H9 (cell line): ENCODE measurements around the gene PIP5K1C. TPM values are rescaled to one million over a fixed set of nuclear protein-coding genes. Genes with fewer than 3 reads are reported as not detected.

Experiments used
- DNase-seq: peaks from one replicate; pipeline ENCODE4 v3.0.0-alpha.2; 2017
- H2AFZ ChIP-seq: one replicate; pipeline ENCODE4 v1.6.1; 2013; ENCODE audit warnings: mild to moderate bottlenecking, low read length, control low read depth, moderate library complexity
- H2AK5ac ChIP-seq: 2 replicates; pipeline ENCODE4 v1.6.1; 2013; ENCODE audit warnings: low read length, control low read depth, mixed read lengths; ENCODE audit not compliant: insufficient read length
- H2BK120ac ChIP-seq: one replicate; pipeline ENCODE4 v1.6.1; 2013; ENCODE audit warnings: low read depth, mild to moderate bottlenecking, low read length, control low read depth, inconsistent platforms; ENCODE audit not compliant: poor library complexity, severe bottlenecking
- H2BK12ac ChIP-seq: 2 replicates; pipeline ENCODE4 v1.6.1; 2013; ENCODE audit warnings: low read length, control low read depth, mixed read lengths, low read depth; ENCODE audit not compliant: insufficient read length
- H2BK15ac ChIP-seq: 2 replicates; pipeline ENCODE4 v1.6.1; 2013; ENCODE audit warnings: low read depth, low read length, control low read depth
- H2BK20ac ChIP-seq: one replicate; pipeline ENCODE4 v1.6.1; 2013; ENCODE audit warnings: low read depth, mild to moderate bottlenecking, low read length, control low read depth, inconsistent platforms; ENCODE audit not compliant: poor library complexity, severe bottlenecking
- H2BK5ac ChIP-seq: 2 replicates; pipeline ENCODE4 v1.6.1; 2013; ENCODE audit warnings: low read length, control low read depth, mixed read lengths; ENCODE audit not compliant: insufficient read length
- H3K14ac ChIP-seq: 2 replicates; pipeline ENCODE4 v1.6.1; 2013; ENCODE audit warnings: low read length, control low read depth; ENCODE audit not compliant: insufficient read depth
- H3K18ac ChIP-seq: 2 replicates; pipeline ENCODE4 v1.6.1; 2013; ENCODE audit warnings: low read depth, mild to moderate bottlenecking, mixed read lengths, low read length, control low read depth; ENCODE audit not compliant: insufficient read length
- H3K23ac ChIP-seq: 2 replicates; pipeline ENCODE4 v1.6.1; 2013; ENCODE audit warnings: low read length, control low read depth, mixed read lengths, low read depth; ENCODE audit not compliant: insufficient read length
- H3K23me2 ChIP-seq: 2 replicates; pipeline ENCODE4 v1.6.1; 2013; ENCODE audit warnings: low read depth, mild to moderate bottlenecking, mixed read lengths, low read length, control low read depth; ENCODE audit not compliant: insufficient read length, poor library complexity, severe bottlenecking
- H3K27ac ChIP-seq: 2 replicates; pipeline ENCODE4 v1.5.1; 2013; ENCODE audit warnings: low read length, control low read depth, mixed read lengths, low read depth; ENCODE audit not compliant: insufficient read length
- H3K27me3 ChIP-seq: 2 replicates; pipeline ENCODE4 v1.6.1; 2013; ENCODE audit warnings: low read length, control low read depth, inconsistent platforms; ENCODE audit not compliant: insufficient read depth
- H3K4ac ChIP-seq: 2 replicates; pipeline ENCODE4 v1.6.1; 2013; ENCODE audit warnings: low read depth, mild to moderate bottlenecking, control low read depth, inconsistent platforms, low read length, moderate library complexity
- H3K4me1 ChIP-seq: 2 replicates; pipeline ENCODE4 v1.6.1; 2013; ENCODE audit warnings: low read length, control low read depth, inconsistent platforms; ENCODE audit not compliant: insufficient read depth
- H3K4me2 ChIP-seq: 2 replicates; pipeline ENCODE4 v1.6.1; 2013; ENCODE audit warnings: low read length, control low read depth, mixed read lengths; ENCODE audit not compliant: insufficient read length, insufficient read depth
- H3K56ac ChIP-seq: 2 replicates; pipeline ENCODE4 v1.6.1; 2013; ENCODE audit warnings: low read depth, mild to moderate bottlenecking, mixed read lengths, low read length, control low read depth; ENCODE audit not compliant: insufficient read length
- H3K79me1 ChIP-seq: 2 replicates; pipeline ENCODE4 v1.6.1; 2013; ENCODE audit warnings: low read depth, mild to moderate bottlenecking, moderate library complexity, low read length, control low read depth, inconsistent platforms; ENCODE audit not compliant: insufficient read depth, poor library complexity, severe bottlenecking
- H3K79me2 ChIP-seq: 2 replicates; pipeline ENCODE4 v1.6.1; 2013; ENCODE audit warnings: low read length, control low read depth, inconsistent platforms; ENCODE audit not compliant: insufficient read depth
- H3K9ac ChIP-seq: 2 replicates; pipeline ENCODE4 v1.6.1; 2013; ENCODE audit warnings: low read length, control low read depth, mixed read lengths; ENCODE audit not compliant: insufficient read length; ENCODE audit errors: extremely low read depth
- H3K9me3 ChIP-seq: one replicate; pipeline ENCODE4 v1.6.1; 2013; ENCODE audit warnings: low read depth, low read length, inconsistent platforms; ENCODE audit not compliant: control insufficient read depth
- H3T11ph ChIP-seq: one replicate; pipeline ENCODE4 v1.6.1; 2013; ENCODE audit warnings: mild to moderate bottlenecking, low read length, control low read depth, inconsistent platforms
- H4K20me1 ChIP-seq: one replicate; pipeline ENCODE4 v1.6.1; 2013; ENCODE audit not compliant: control insufficient read depth, insufficient read length, insufficient read depth
- H4K5ac ChIP-seq: 2 replicates; pipeline ENCODE4 v1.6.1; 2013; ENCODE audit warnings: low read depth, mild to moderate bottlenecking, mixed read lengths, low read length, control low read depth; ENCODE audit not compliant: insufficient read length
- H4K8ac ChIP-seq: replicated peaks from 2 replicates; pipeline ENCODE4 v1.6.1; 2013; ENCODE audit warnings: low read length, control low read depth, mixed read lengths, low read depth; ENCODE audit not compliant: insufficient read length
- H4K91ac ChIP-seq: 2 replicates; pipeline ENCODE4 v1.6.1; 2013; ENCODE audit warnings: low read depth, mild to moderate bottlenecking, moderate library complexity, mixed read lengths, low read length, control low read depth; ENCODE audit not compliant: insufficient read length
- H3K27ac Mint-ChIP-seq, 3 experiments: 2 replicates in 2 of 3; 3 replicates in 1 of 3; pipeline ENCODE4 v1.8.0; 2020 to 2021; ENCODE audit warnings: mixed read lengths in 3 of 3, mild to moderate bottlenecking in 1 of 3, moderate library complexity in 1 of 3
- H3K27me3 Mint-ChIP-seq: 2 replicates; pipeline ENCODE4 v1.8.0; 2021; ENCODE audit warnings: low read depth, mild to moderate bottlenecking, moderate library complexity, mixed read lengths
- H3K36me3 Mint-ChIP-seq, 3 experiments: 2 replicates in 2 of 3; 3 replicates in 1 of 3; pipeline ENCODE4 v1.8.0; 2020 to 2021; ENCODE audit warnings: low read depth in 3 of 3, mixed read lengths in 3 of 3; ENCODE audit not compliant: insufficient read depth in 1 of 3
- H3K4me1 Mint-ChIP-seq, 2 experiments: 2 replicates each; pipeline ENCODE4 v1.8.0; 2020; ENCODE audit warnings: mixed read lengths in 2 of 2
- H3K4me3 Mint-ChIP-seq, 2 experiments: 2 replicates in 1 of 2; 3 replicates in 1 of 2; pipeline ENCODE4 v1.8.0; 2020 to 2021; ENCODE audit warnings: mild to moderate bottlenecking in 2 of 2, mixed read lengths in 2 of 2, moderate library complexity in 1 of 2
- H3K9me3 Mint-ChIP-seq, 2 experiments: 2 replicates in 1 of 2; 3 replicates in 1 of 2; pipeline ENCODE4 v1.8.0; 2020; ENCODE audit warnings: mild to moderate bottlenecking in 2 of 2, mixed read lengths in 2 of 2, moderate library complexity in 1 of 2
- WGBS: extraction: QIAGEN DNeasy Blood & Tissue Kit; methylation state at CpG from one replicate; pipeline ENCODE4 v1.1.7; 2013; ENCODE audit warnings: missing lambda C conversion rate, low lambda C conversion rate, mixed read lengths; ENCODE audit not compliant: insufficient read length; ENCODE audit errors: extremely low coverage; 5-methylcytosine and 5-hydroxymethylcytosine counted together
- total RNA-seq: library from RNA; stranded (reverse); gene quantifications from 2 replicates; pipeline ENCODE4 v1.2.1, GENCODE V29; 2021
- TF ChIP-seq, protein P1 (sequence below): fragments of 200-600 bp; sonication (generic); conservative IDR thresholded peaks from 3 replicates; pipeline ENCODE4 v1.8.0; 2021; ENCODE audit warnings: antibody characterized with exemption, mild to moderate bottlenecking

Gene PIP5K1C
- total RNA-seq, 1 experiment from 2014 or later, result 41.7 TPM

DNA sequence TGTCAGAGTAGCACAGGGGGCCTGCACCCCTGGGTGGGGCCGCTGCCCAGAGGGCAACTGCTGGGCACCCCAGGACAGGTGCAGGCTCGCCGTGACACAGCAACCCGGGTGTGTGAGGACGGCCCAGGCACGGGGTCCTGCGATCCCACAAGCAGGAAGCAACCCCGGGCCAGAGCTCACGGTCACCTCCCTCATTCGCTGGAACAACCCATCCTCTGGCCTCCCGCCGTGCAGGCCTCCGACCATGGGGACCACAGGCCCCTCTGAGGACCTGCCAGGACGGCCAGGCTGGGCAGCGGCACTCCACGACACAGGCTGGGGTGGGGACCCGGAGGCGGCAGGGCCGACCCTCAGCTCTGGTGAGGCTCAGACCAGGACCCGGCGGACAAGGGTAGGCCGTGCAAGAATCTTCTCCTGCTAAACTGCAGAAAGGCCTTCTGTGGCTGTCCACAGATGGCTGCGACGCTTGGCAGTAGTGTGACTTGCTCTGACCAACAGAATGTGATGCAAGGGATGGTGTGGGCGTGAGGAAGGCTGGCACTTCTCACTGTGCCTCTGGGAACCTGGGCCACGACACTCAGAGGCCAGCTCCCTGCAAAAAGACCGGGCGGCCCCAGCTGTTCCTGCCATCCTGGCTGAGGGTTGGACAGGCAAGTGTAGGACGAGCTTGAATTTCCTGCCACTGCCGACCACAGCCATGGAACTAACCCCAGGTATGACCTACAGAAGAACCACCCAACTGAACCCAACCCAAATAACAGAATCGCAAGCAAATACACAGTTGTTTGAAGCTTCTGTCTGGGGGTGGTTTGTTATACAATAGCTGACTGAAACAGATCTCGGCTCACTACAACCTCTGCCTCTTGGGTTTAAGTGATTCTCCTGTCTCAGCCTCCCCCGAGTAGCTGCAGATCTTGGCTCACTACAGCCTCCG lies 26.5 kb downstream of the PIP5K1C start:
- Histone ChIP-seq H3K56ac (no peak overlapping the region), H4K8ac (no peak overlapping the region), H3K4me1 (no peaks in the 10 kb centered on the region; the same call in 1 of the 2 replicates), H3K4ac (no peak overlapping the region), H3K23me2 (no peaks in the 10 kb centered on the region), H4K91ac (no peak overlapping the region), H3K14ac (no peak overlapping the region; the same call in 1 of the 2 replicates), H4K20me1 (peaks cover 9% of the 10 kb centered on the region), H3K79me1 (peaks cover 4% of the 10 kb centered on the region), H2BK20ac (no peak overlapping the region), H3K9me3 (no peaks in the 10 kb centered on the region), H2AFZ (no peak overlapping the region), H3K79me2 (no peaks in the 10 kb centered on the region), H3K4me2 (no peak overlapping the region), H3T11ph (no peak overlapping the region), H3K27me3 (no peaks in the 10 kb centered on the region), H2BK15ac (no peak overlapping the region), H3K23ac (no peak overlapping the region), H3K9ac (no peak overlapping the region), H2BK120ac (no peak overlapping the region), H3K27ac (no peak overlapping the region), H2AK5ac (no peak overlapping the region), H2BK12ac (no peak overlapping the region), H2BK5ac (no peak overlapping the region), H3K18ac (no peak overlapping the region), H4K5ac (no peak overlapping the region)
- Mint-ChIP-seq H3K27ac (no peak overlapping the region; a peak in 2 of 7 replicates), H3K27me3 (no peaks in the 10 kb centered on the region), H3K9me3 (no peaks in the 10 kb centered on the region), H3K4me1 (peaks cover 13 to 24% of the 10 kb centered on the region in 2 experiments), H3K4me3 (no peak overlapping the region; a peak in 1 of 5 replicates), H3K36me3 (no peaks in the 10 kb centered on the region; a peak in 2 of 7 replicates)
- DNase-seq, result no peak
- WGBS, result no CpG with 5 or more reads among the region's 34 CpGs
- TF ChIP-seq, protein P1, sequence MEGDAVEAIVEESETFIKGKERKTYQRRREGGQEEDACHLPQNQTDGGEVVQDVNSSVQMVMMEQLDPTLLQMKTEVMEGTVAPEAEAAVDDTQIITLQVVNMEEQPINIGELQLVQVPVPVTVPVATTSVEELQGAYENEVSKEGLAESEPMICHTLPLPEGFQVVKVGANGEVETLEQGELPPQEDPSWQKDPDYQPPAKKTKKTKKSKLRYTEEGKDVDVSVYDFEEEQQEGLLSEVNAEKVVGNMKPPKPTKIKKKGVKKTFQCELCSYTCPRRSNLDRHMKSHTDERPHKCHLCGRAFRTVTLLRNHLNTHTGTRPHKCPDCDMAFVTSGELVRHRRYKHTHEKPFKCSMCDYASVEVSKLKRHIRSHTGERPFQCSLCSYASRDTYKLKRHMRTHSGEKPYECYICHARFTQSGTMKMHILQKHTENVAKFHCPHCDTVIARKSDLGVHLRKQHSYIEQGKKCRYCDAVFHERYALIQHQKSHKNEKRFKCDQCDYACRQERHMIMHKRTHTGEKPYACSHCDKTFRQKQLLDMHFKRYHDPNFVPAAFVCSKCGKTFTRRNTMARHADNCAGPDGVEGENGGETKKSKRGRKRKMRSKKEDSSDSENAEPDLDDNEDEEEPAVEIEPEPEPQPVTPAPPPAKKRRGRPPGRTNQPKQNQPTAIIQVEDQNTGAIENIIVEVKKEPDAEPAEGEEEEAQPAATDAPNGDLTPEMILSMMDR, result no peak
